GM12878 (cell line): ENCODE results near the gene BBS9. TPM values are rescaled to one million over a fixed set of nuclear protein-coding genes. Genes with fewer than 3 reads are reported as not detected.

ENCODE experiments used
- ATAC-seq: fragments of 200-7000 bp; cut with Tn5 transposase; 3 replicates; pipeline ENCODE4 v1.9.1; 2020; ENCODE audit warnings: mild to moderate bottlenecking, moderate library complexity
- BruUV-seq: library from RNA; stranded (reverse); fragments of 400-500 nt; replicated peaks from 2 replicates; lab custom pipeline; 2021; lab: Mats Ljungman, UMichigan
- CTCF ChIA-PET: fragments of 300-600 bp; sonication (Branson Sonifier 250); formaldehyde crosslinking; extraction: SDS; loops from one replicate; lab custom pipeline; 2021; ENCODE audit warnings: inconsistent platforms; lab: Yijun Ruan, JAX
- POLR2A ChIA-PET: fragments of 350-600 bp; formaldehyde crosslinking; extraction: SDS; loops from one replicate; lab custom pipeline; 2021; ENCODE audit warnings: inconsistent platforms; lab: Charles Lee
- RAD21 ChIA-PET: fragments of 300-600 bp; sonication (Branson Sonifier 250); formaldehyde crosslinking; loops from one replicate; lab custom pipeline; 2023; ENCODE audit warnings: antibody characterized with exemption; ENCODE audit not compliant: unreplicated experiment; lab: Charles Lee
- SMC1A ChIA-PET: fragments of 300-600 bp; sonication (Branson Sonifier 250); formaldehyde crosslinking; loops from one replicate; lab custom pipeline; 2023; ENCODE audit not compliant: unreplicated experiment, uncharacterized antibody; lab: Charles Lee
- DNase-seq: peaks from one replicate; pipeline ENCODE4 v3.0.0-alpha.2; 2011; ENCODE audit warnings: low read depth, low spot score
- FAIRE-seq: peaks from 3 replicates; lab custom pipeline; 2011; peaks lifted over from hg19 to GRCh38; lab: Jason Lieb, UNC
- H2AFZ ChIP-seq: 2 replicates; pipeline ENCODE4 v1.6.0; 2011; ENCODE audit warnings: low read depth, low read length, control low read depth; ENCODE audit not compliant: control insufficient read depth
- H3K27ac ChIP-seq: 2 replicates; pipeline ENCODE4 v1.5.1; 2011; ENCODE audit warnings: control low read depth; ENCODE audit not compliant: control insufficient read depth, insufficient read depth
- H3K27me3 ChIP-seq, 2 experiments: replicated peaks in 1 of 2; 2 replicates each; pipeline versions ENCODE4 v1.6.0 to v1.6.1; 2011; ENCODE audit warnings: low read length in 1 of 2; ENCODE audit not compliant: control insufficient read depth in 2 of 2, insufficient read depth in 2 of 2
- H3K36me3 ChIP-seq, 2 experiments: 2 replicates each; pipeline ENCODE4 v1.5.1; 2011; ENCODE audit warnings: low read length in 1 of 2; ENCODE audit not compliant: control insufficient read depth in 2 of 2, insufficient read depth in 2 of 2
- H3K4me1 ChIP-seq: 2 replicates; pipeline ENCODE4 v1.6.1; 2011; ENCODE audit warnings: mild to moderate bottlenecking, low read length, moderate library complexity, mixed read lengths; ENCODE audit not compliant: control insufficient read depth, insufficient read depth
- H3K4me2 ChIP-seq: 2 replicates; pipeline ENCODE4 v1.6.0; 2011; ENCODE audit warnings: control low read depth; ENCODE audit not compliant: control insufficient read depth, insufficient read depth
- H3K4me3 ChIP-seq: fragments of 200-600 bp; sonication (generic); 2 replicates; pipeline ENCODE4 v1.5.1; 2016
- H3K79me2 ChIP-seq: 2 replicates; pipeline ENCODE4 v1.6.0; 2011; ENCODE audit warnings: low read length; ENCODE audit not compliant: control insufficient read depth, insufficient read depth
- H3K9ac ChIP-seq: 2 replicates; pipeline ENCODE4 v1.8.0; 2011; ENCODE audit warnings: low read length, control low read depth, mixed read lengths; ENCODE audit not compliant: control insufficient read depth, insufficient read depth
- H3K9me3 ChIP-seq: replicated peaks from 3 replicates; pipeline ENCODE4 v1.5.1; 2011; ENCODE audit warnings: mild to moderate bottlenecking, low read length; ENCODE audit not compliant: control insufficient read depth, insufficient read depth
- H4K20me1 ChIP-seq: 2 replicates; pipeline ENCODE4 v1.6.0; 2011; ENCODE audit not compliant: control insufficient read depth, insufficient read depth
- BCL11A ChIP-seq: IDR thresholded peaks from 2 replicates; pipeline ENCODE4 v1.6.1; 2011; ENCODE audit warnings: low read depth, low read length
- BMI1 ChIP-seq: fragments of 450-650 bp; IDR thresholded peaks from 2 replicates; pipeline ENCODE4 v1.6.1; 2016; ENCODE audit warnings: mild to moderate bottlenecking, moderate library complexity, borderline replicate concordance
- BRCA1 ChIP-seq: IDR thresholded peaks from 2 replicates; pipeline ENCODE4 v1.6.1; 2011; ENCODE audit warnings: low read depth, low read length, improper control_type of control experiment
- CHD1 ChIP-seq: IDR thresholded peaks from 2 replicates; pipeline ENCODE4 v1.6.1; 2012; ENCODE audit warnings: low read depth, low read length, improper control_type of control experiment
- CREB1 ChIP-seq: IDR thresholded peaks from 2 replicates; pipeline ENCODE4 v1.6.1; 2012; ENCODE audit warnings: low read depth, mild to moderate bottlenecking, inconsistent platforms
- EED ChIP-seq: sonication (generic); IDR thresholded peaks from 2 replicates; pipeline ENCODE4 v1.6.1; 2016; ENCODE audit warnings: antibody characterized with exemption, low read depth
- IKZF1 ChIP-seq: fragments of 450-650 bp; conservative IDR thresholded peaks from 2 replicates; pipeline ENCODE4 v1.6.1; 2017; ENCODE audit warnings: antibody characterized with exemption, mild to moderate bottlenecking
- IKZF2 ChIP-seq, 2 experiments: fragments of 450-650 bp; IDR thresholded peaks; 2 replicates each; pipeline ENCODE4 v1.6.1; 2017; ENCODE audit warnings: mild to moderate bottlenecking in 2 of 2, moderate library complexity in 2 of 2
- NFYA ChIP-seq: IDR thresholded peaks from 2 replicates; pipeline ENCODE4 v1.6.1; 2011; ENCODE audit warnings: low read depth, mild to moderate bottlenecking, low read length, improper control_type of control experiment, borderline replicate concordance
- POLR2AphosphoS2 ChIP-seq: IDR thresholded peaks from 2 replicates; pipeline ENCODE4 v1.6.1; 2011; ENCODE audit warnings: low read depth, mild to moderate bottlenecking, low read length, improper control_type of control experiment, moderate library complexity
- RFX5 ChIP-seq: IDR thresholded peaks from 2 replicates; pipeline ENCODE4 v1.6.1; 2011; ENCODE audit warnings: low read depth, low read length, improper control_type of control experiment
- STAT3 ChIP-seq: IDR thresholded peaks from 2 replicates; pipeline ENCODE4 v1.6.1; 2011; ENCODE audit warnings: low read depth, low read length, improper control_type of control experiment
- ZNF384 ChIP-seq: IDR thresholded peaks from 2 replicates; pipeline ENCODE4 v1.6.1; 2012; ENCODE audit warnings: low read depth, mild to moderate bottlenecking, low read length, improper control_type of control experiment, borderline replicate concordance
- in situ Hi-C: fragments of 300-500 bp; cut with MboI; formaldehyde crosslinking; loops from 9 replicates; pipeline ENCODE4 v1.14.3; 2018; ENCODE audit warnings: mixed read lengths
- intact Hi-C: fragments of 100-400 bp; cut with micrococcal nuclease; formaldehyde crosslinking; loops from one replicate; pipeline ENCODE4 v1.14.2; 2022; ENCODE audit not compliant: unreplicated experiment
- polyA plus RNA-seq, 11 experiments: library from polyadenylated mRNA; depleted of rRNA in 4 of 11; unstranded in 6 of 11; stranded (reverse) in 5 of 11; fragments of >200 nt; fragmentation: Nextera tagmentation in 4 of 11; fragmentation: Illumina TruSeq in 1 of 11; extraction: Ambion mirVana in 4 of 11; extraction: Trizol in 1 of 11; gene quantifications; 1 replicate in 1 of 11; 2 replicates in 10 of 11; pipeline versions ENCODE4 v1.2.1 to v1.2.3, GENCODE V29; 2011 to 2016; ENCODE audit warnings: inconsistent platforms in 2 of 11, missing spikeins in 2 of 11, low read depth in 1 of 11
- total RNA-seq, 4 experiments: library from RNA; depleted of rRNA in 3 of 4; stranded (reverse); fragments of >200 nt in 3 of 4; fragmentation: Illumina TruSeq in 1 of 4; extraction: Trizol in 1 of 4; gene quantifications; 2 replicates each; pipeline versions ENCODE4 v1.2.1 to v1.2.3, GENCODE V29; 2013 to 2021
- TF ChIP-seq, protein P1 (sequence below): fragments of 450-650 bp; formaldehyde crosslinking; IDR thresholded peaks from 2 replicates; pipeline ENCODE4 v1.5.0; 2022; ENCODE audit warnings: mild to moderate bottlenecking, missing genetic modification characterization
- TF ChIP-seq, protein P2 (sequence below): fragments of 450-650 bp; IDR thresholded peaks from 2 replicates; pipeline ENCODE4 v1.6.1; 2018; ENCODE audit warnings: borderline replicate concordance, mild to moderate bottlenecking; ENCODE audit not compliant: partially characterized antibody
- TF ChIP-seq, protein P3 (sequence below): fragments of 450-650 bp; IDR thresholded peaks from 2 replicates; pipeline ENCODE4 v1.6.1; 2016; ENCODE audit warnings: mild to moderate bottlenecking
- TF ChIP-seq, protein P4 (sequence below): fragments of 450-650 bp; IDR thresholded peaks from 2 replicates; pipeline ENCODE4 v1.6.1; 2018; ENCODE audit warnings: mild to moderate bottlenecking, low read depth, moderate library complexity; ENCODE audit not compliant: partially characterized antibody

BBS9 gene
- total and polyA plus RNA-seq, 10 of the 15 experiments (the other 5 are each of a cell fraction or from before 2014, with no cell fraction given): 1.2 to 5.6 (median 2.3) TPM

DNA sequence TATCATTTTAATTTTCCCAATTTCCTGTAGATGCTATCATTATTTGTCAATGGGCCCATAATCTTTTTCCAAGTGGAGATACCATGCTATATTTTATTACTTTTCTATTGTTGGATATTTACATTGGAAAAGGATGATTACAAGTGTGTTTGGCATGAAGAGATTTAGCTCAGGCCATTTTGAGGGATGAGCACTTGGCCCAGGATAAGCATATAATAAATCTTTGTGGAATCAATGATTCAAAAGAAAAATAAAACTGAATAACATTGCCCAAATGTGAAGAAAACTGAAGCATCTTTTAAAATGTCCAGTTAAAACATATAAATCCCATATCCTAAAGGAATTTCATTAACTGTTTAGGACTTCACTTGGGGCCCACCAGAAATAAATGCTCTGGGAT, 515.1 kb downstream of the BBS9 start:
- Histone ChIP-seq H3K27ac (no peak overlapping the region), H3K9me3 (no peaks in the 10 kb centered on the region), H3K4me3 (no peak overlapping the region), H2AFZ (no peak overlapping the region), H3K4me1 (no peaks in the 10 kb centered on the region), H4K20me1 (no peaks in the 10 kb centered on the region), H3K36me3 (no peaks in the 10 kb centered on the region), H3K79me2 (no peaks in the 10 kb centered on the region), H3K27me3 (no peaks in the 10 kb centered on the region), H3K9ac (no peak overlapping the region), H3K4me2 (no peak overlapping the region)
- ChIA-PET POLR2A (no interaction called here), CTCF (no interaction called here), RAD21 (no interaction called here), SMC1A (no interaction called here)
- FAIRE-seq (no peak), ATAC-seq (no peak), DNase-seq (no peak)
- intact Hi-C loops: no loop called here
- in situ Hi-C loops: no loop called here
- no TSS peak for BruUV-seq
- no peak for TF ChIP-seq STAT3
- TF ChIP-seq CHD1: no peak
- TF ChIP-seq EED: no peak
- TF ChIP-seq BRCA1: no peak
- TF ChIP-seq NFYA: no peak
- no peak for TF ChIP-seq IKZF2 (IDR thresholded peaks at IDR 0.05)
- TF ChIP-seq, protein P1, sequence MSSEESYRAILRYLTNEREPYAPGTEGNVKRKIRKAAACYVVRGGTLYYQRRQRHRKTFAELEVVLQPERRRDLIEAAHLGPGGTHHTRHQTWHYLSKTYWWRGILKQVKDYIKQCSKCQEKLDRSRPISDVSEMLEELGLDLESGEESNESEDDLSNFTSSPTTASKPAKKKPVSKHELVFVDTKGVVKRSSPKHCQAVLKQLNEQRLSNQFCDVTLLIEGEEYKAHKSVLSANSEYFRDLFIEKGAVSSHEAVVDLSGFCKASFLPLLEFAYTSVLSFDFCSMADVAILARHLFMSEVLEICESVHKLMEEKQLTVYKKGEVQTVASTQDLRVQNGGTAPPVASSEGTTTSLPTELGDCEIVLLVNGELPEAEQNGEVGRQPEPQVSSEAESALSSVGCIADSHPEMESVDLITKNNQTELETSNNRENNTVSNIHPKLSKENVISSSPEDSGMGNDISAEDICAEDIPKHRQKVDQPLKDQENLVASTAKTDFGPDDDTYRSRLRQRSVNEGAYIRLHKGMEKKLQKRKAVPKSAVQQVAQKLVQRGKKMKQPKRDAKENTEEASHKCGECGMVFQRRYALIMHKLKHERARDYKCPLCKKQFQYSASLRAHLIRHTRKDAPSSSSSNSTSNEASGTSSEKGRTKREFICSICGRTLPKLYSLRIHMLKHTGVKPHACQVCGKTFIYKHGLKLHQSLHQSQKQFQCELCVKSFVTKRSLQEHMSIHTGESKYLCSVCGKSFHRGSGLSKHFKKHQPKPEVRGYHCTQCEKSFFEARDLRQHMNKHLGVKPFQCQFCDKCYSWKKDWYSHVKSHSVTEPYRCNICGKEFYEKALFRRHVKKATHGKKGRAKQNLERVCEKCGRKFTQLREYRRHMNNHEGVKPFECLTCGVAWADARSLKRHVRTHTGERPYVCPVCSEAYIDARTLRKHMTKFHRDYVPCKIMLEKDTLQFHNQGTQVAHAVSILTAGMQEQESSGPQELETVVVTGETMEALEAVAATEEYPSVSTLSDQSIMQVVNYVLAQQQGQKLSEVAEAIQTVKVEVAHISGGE (CRISPR knock-in tag): no peak
- TF ChIP-seq, protein P2, sequence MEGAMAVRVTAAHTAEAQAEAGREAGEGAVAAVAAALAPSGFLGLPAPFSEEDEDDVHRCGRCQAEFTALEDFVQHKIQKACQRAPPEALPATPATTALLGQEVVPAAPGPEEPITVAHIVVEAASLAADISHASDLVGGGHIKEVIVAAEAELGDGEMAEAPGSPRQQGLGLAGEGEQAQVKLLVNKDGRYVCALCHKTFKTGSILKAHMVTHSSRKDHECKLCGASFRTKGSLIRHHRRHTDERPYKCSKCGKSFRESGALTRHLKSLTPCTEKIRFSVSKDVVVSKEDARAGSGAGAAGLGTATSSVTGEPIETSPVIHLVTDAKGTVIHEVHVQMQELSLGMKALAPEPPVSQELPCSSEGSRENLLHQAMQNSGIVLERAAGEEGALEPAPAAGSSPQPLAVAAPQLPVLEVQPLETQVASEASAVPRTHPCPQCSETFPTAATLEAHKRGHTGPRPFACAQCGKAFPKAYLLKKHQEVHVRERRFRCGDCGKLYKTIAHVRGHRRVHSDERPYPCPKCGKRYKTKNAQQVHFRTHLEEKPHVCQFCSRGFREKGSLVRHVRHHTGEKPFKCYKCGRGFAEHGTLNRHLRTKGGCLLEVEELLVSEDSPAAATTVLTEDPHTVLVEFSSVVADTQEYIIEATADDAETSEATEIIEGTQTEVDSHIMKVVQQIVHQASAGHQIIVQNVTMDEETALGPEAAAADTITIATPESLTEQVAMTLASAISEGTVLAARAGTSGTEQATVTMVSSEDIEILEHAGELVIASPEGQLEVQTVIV: no peak
- TF ChIP-seq CREB1: no peak
- TF ChIP-seq ZNF384: no peak
- TF ChIP-seq, protein P3, sequence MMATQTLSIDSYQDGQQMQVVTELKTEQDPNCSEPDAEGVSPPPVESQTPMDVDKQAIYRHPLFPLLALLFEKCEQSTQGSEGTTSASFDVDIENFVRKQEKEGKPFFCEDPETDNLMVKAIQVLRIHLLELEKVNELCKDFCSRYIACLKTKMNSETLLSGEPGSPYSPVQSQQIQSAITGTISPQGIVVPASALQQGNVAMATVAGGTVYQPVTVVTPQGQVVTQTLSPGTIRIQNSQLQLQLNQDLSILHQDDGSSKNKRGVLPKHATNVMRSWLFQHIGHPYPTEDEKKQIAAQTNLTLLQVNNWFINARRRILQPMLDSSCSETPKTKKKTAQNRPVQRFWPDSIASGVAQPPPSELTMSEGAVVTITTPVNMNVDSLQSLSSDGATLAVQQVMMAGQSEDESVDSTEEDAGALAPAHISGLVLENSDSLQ: no peak
- TF ChIP-seq, protein P4, sequence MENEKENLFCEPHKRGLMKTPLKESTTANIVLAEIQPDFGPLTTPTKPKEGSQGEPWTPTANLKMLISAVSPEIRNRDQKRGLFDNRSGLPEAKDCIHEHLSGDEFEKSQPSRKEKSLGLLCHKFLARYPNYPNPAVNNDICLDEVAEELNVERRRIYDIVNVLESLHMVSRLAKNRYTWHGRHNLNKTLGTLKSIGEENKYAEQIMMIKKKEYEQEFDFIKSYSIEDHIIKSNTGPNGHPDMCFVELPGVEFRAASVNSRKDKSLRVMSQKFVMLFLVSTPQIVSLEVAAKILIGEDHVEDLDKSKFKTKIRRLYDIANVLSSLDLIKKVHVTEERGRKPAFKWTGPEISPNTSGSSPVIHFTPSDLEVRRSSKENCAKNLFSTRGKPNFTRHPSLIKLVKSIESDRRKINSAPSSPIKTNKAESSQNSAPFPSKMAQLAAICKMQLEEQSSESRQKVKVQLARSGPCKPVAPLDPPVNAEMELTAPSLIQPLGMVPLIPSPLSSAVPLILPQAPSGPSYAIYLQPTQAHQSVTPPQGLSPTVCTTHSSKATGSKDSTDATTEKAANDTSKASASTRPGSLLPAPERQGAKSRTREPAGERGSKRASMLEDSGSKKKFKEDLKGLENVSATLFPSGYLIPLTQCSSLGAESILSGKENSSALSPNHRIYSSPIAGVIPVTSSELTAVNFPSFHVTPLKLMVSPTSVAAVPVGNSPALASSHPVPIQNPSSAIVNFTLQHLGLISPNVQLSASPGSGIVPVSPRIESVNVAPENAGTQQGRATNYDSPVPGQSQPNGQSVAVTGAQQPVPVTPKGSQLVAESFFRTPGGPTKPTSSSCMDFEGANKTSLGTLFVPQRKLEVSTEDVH: no peak
- no peak for TF ChIP-seq BCL11A
- TF ChIP-seq BMI1: no peak
- TF ChIP-seq POLR2AphosphoS2: no peak
- TF ChIP-seq IKZF1: no peak
- no peak for TF ChIP-seq RFX5
